HCT116 (cell line): Measurements from ENCODE around the gene L3HYPDH. TPM values are rescaled to one million over a fixed set of nuclear protein-coding genes. Genes with fewer than 3 reads are reported as not detected.

Source experiments
- ATAC-seq: fragments of 200-7000 bp; cut with Tn5 transposase; 2 replicates; pipeline ENCODE4 v1.9.1; 2020; ENCODE audit warnings: mild to moderate bottlenecking, moderate library complexity
- Bru-seq: library from RNA; stranded (reverse); fragments of 400-500 nt; gene quantifications from one replicate; lab custom pipeline; 2021; lab: Mats Ljungman, UMichigan
- BruChase-seq, 2 experiments: library from RNA; stranded (reverse); fragments of 400-500 nt; gene quantifications; one replicate each; lab custom pipeline; 2021; lab: Mats Ljungman, UMichigan
- BruUV-seq: library from RNA; stranded (reverse); fragments of 400-500 nt; replicated peaks from 2 replicates; lab custom pipeline; 2021; lab: Mats Ljungman, UMichigan
- CTCF ChIA-PET: fragments of 300-600 bp; sonication (Branson Sonifier 250); formaldehyde crosslinking; loops from one replicate; lab custom pipeline; 2021; ENCODE audit warnings: antibody characterized with exemption; lab: Charles Lee
- POLR2A ChIA-PET: fragments of 300-600, 350-600 bp; sonication (Branson Sonifier 250); formaldehyde crosslinking; loops from one replicate; lab custom pipeline; 2021; ENCODE audit warnings: antibody characterized with exemption; lab: Charles Lee
- RAD21 ChIA-PET, 2 experiments: fragments of 300-600 bp; sonication (Branson Sonifier 250); formaldehyde crosslinking; loops; one replicate each; lab custom pipeline; 2023; ENCODE audit warnings: low total read pairs in 2 of 2; ENCODE audit not compliant: uncharacterized antibody in 2 of 2, unreplicated experiment in 2 of 2, low non-redundant PET in 1 of 2; lab: Charles Lee
- DNase-seq: peaks from one replicate; pipeline ENCODE4 v3.0.0-alpha.2; 2010; ENCODE audit warnings: low read depth, low spot score
- H2AFZ ChIP-seq: fragments of 200-600 bp; shearing (Covaris generic), sonication (generic); 2 replicates; pipeline ENCODE4 v1.6.1; 2017; ENCODE audit warnings: low read depth, mixed run types, mixed read lengths, antibody characterized with exemption, low read length; ENCODE audit not compliant: poor library complexity, severe bottlenecking
- H3K27ac ChIP-seq: 2 replicates; pipeline ENCODE4 v1.5.1; 2012; ENCODE audit warnings: low read depth, low read length
- H3K27me3 ChIP-seq: fragments of 200-600 bp; sonication (generic); 2 replicates; pipeline ENCODE4 v1.6.1; 2016; ENCODE audit warnings: mixed run types, low read length, mixed read lengths; ENCODE audit not compliant: insufficient read depth
- H3K36me3 ChIP-seq, 2 experiments: fragments of 200-500 bp in 1 of 2; fragments of 200-600 bp in 1 of 2; sonication (Bioruptor generic) in 1 of 2; sonication (generic) in 1 of 2; 2 replicates each; pipeline versions ENCODE4 v1.5.1 to v1.6.1; 2014 to 2016; ENCODE audit warnings: low read length in 2 of 2, inconsistent platforms in 1 of 2, mixed read lengths in 1 of 2, mixed run types in 1 of 2; ENCODE audit not compliant: insufficient read depth in 2 of 2, control insufficient read depth in 1 of 2
- H3K4me1 ChIP-seq, 2 experiments: fragments of 200-600 bp in 1 of 2; sonication (generic) in 1 of 2; 2 replicates each; pipeline versions ENCODE4 v1.5.1 to v1.6.1; 2012 to 2017; ENCODE audit warnings: low read length in 2 of 2, inconsistent platforms in 1 of 2, mild to moderate bottlenecking in 1 of 2, mixed read lengths in 1 of 2, mixed run types in 1 of 2, moderate library complexity in 1 of 2; ENCODE audit not compliant: insufficient read depth in 2 of 2, control insufficient read depth in 1 of 2
- H3K4me2 ChIP-seq: fragments of 200-600 bp; sonication (generic); 2 replicates; pipeline ENCODE4 v1.6.1; 2017; ENCODE audit warnings: mixed run types, low read length, mixed read lengths
- H3K4me3 ChIP-seq, 2 experiments: fragments of 200-600 bp in 1 of 2; sonication (generic) in 1 of 2; replicated peaks in 1 of 2; 2 replicates each; pipeline ENCODE4 v1.5.1; 2011 to 2016; ENCODE audit warnings: low read length in 2 of 2, control low read depth in 1 of 2, low read depth in 1 of 2, mild to moderate bottlenecking in 1 of 2, mixed read lengths in 1 of 2, mixed run types in 1 of 2
- H3K79me2 ChIP-seq: fragments of 200-600 bp; sonication (generic); 2 replicates; pipeline ENCODE4 v1.6.1; 2017; ENCODE audit warnings: mild to moderate bottlenecking, mixed run types, low read length, moderate library complexity, mixed read lengths; ENCODE audit not compliant: insufficient read depth
- H3K9ac ChIP-seq: fragments of 200-600 bp; sonication (generic); 2 replicates; pipeline ENCODE4 v1.6.1; 2016; ENCODE audit warnings: low read length, mixed read lengths
- H3K9me2 ChIP-seq: fragments of 200-600 bp; sonication (generic), shearing (Covaris generic); 2 replicates; pipeline ENCODE4 v1.6.1; 2017; ENCODE audit warnings: mixed run types, mild to moderate bottlenecking, moderate library complexity; ENCODE audit not compliant: insufficient read depth
- H3K9me3 ChIP-seq, 2 experiments: fragments of 200-500 bp in 1 of 2; fragments of 200-600 bp in 1 of 2; sonication (Bioruptor generic) in 1 of 2; sonication (generic) in 1 of 2; 2 replicates each; pipeline ENCODE4 v1.6.1; 2014 to 2017; ENCODE audit warnings: low read length in 2 of 2, mixed read lengths in 2 of 2, inconsistent platforms in 1 of 2, low read depth in 1 of 2, mild to moderate bottlenecking in 1 of 2, mixed run types in 1 of 2, moderate library complexity in 1 of 2; ENCODE audit not compliant: control insufficient read depth in 1 of 2, insufficient read depth in 1 of 2
- H4K20me1 ChIP-seq: fragments of 200-600 bp; sonication (generic), shearing (Covaris generic); 2 replicates; pipeline ENCODE4 v1.6.1; 2017; ENCODE audit warnings: mixed run types, mild to moderate bottlenecking, moderate library complexity; ENCODE audit not compliant: insufficient read depth
- CBX3 ChIP-seq: IDR thresholded peaks from 2 replicates; pipeline ENCODE4 v1.6.1; 2012; ENCODE audit warnings: low read depth
- CEBPB ChIP-seq: IDR thresholded peaks from 2 replicates; pipeline ENCODE4 v1.6.1; 2012; ENCODE audit warnings: low read depth
- EGR1 ChIP-seq: IDR thresholded peaks from 2 replicates; pipeline ENCODE4 v1.6.1; 2012; ENCODE audit warnings: low read depth
- ELF1 ChIP-seq: IDR thresholded peaks from 2 replicates; pipeline ENCODE4 v1.6.1; 2012; ENCODE audit warnings: low read depth, borderline replicate concordance
- EZH2phosphoT487 ChIP-seq: fragments of 200-600 bp; IDR thresholded peaks from 2 replicates; pipeline ENCODE4 v1.6.1; 2018; ENCODE audit warnings: antibody characterized with exemption, borderline replicate concordance
- FOSL1 ChIP-seq: IDR thresholded peaks from 2 replicates; pipeline ENCODE4 v1.6.1; 2012; ENCODE audit warnings: low read depth
- JUND ChIP-seq: IDR thresholded peaks from 2 replicates; pipeline ENCODE4 v1.6.1; 2012
- POLR2A ChIP-seq: IDR thresholded peaks from 2 replicates; pipeline ENCODE4 v1.7.0; 2011; ENCODE audit warnings: borderline replicate concordance; ENCODE audit not compliant: insufficient read depth, insufficient read length; ENCODE audit errors: extremely low read depth
- POLR2AphosphoS5 ChIP-seq: IDR thresholded peaks from 2 replicates; pipeline ENCODE4 v1.6.1; 2011; ENCODE audit warnings: mild to moderate bottlenecking, low read depth, low read length, moderate library complexity
- RAD21 ChIP-seq: IDR thresholded peaks from 2 replicates; pipeline ENCODE4 v1.6.1; 2012; ENCODE audit warnings: low read depth, mild to moderate bottlenecking
- SIN3A ChIP-seq: IDR thresholded peaks from 2 replicates; pipeline ENCODE4 v1.6.1; 2012; ENCODE audit warnings: low read depth
- SP1 ChIP-seq: IDR thresholded peaks from 2 replicates; pipeline ENCODE4 v1.6.1; 2012; ENCODE audit warnings: low read depth
- TCF7L2 ChIP-seq: IDR thresholded peaks from 2 replicates; pipeline ENCODE4 v1.7.0; 2011; ENCODE audit warnings: borderline replicate concordance, inconsistent platforms; ENCODE audit not compliant: insufficient read depth, insufficient read length; ENCODE audit errors: extremely low read depth
- ZFX ChIP-seq: fragments of 450-650 bp; IDR thresholded peaks from 2 replicates; pipeline ENCODE4 v1.6.1; 2017
- ZNF274 ChIP-seq: fragments of 200-500 bp; sonication (Bioruptor generic); IDR thresholded peaks from 2 replicates; pipeline ENCODE4 v1.6.1; 2014; ENCODE audit warnings: mild to moderate bottlenecking, low read depth, low read length, inconsistent platforms
- intact Hi-C: fragments of 100-400 bp; cut with micrococcal nuclease; formaldehyde crosslinking; loops from 2 replicates; pipeline ENCODE4 v1.10.0; 2022
- long read RNA-seq: library from polyadenylated mRNA; unstranded; transcript quantifications from one replicate; pipeline ENCODE4 v2.0.0, GENCODE V29; 2021; ENCODE audit not compliant: unreplicated experiment
- polyA plus RNA-seq: library from polyadenylated mRNA; unstranded; fragments of >200 nt; gene quantifications from 2 replicates; pipeline ENCODE4 v1.2.1, GENCODE V29; 2012; ENCODE audit warnings: missing spikeins
- total RNA-seq: library from RNA; stranded (reverse); gene quantifications from one replicate; pipeline ENCODE4 v1.2.1, GENCODE V29; 2021; ENCODE audit not compliant: unreplicated experiment
- TF ChIP-seq, protein P1 (sequence below): IDR thresholded peaks from 2 replicates; pipeline ENCODE4 v1.6.1; 2012
- TF ChIP-seq, protein P2 (sequence below): IDR thresholded peaks from 2 replicates; pipeline ENCODE4 v1.6.1; 2012; ENCODE audit warnings: low read depth
- TF ChIP-seq, protein P3 (sequence below), 3 experiments: fragments of 200-600 bp in 1 of 3; sonication (generic) in 1 of 3; IDR thresholded peaks in 2 of 3; conservative IDR thresholded peaks in 1 of 3; 2 replicates each; pipeline ENCODE4 v1.5.1; 2012 to 2017; ENCODE audit warnings: low read depth in 2 of 3, low read length in 2 of 3, antibody characterized with exemption in 1 of 3, borderline replicate concordance in 1 of 3, control low read depth in 1 of 3, mild to moderate bottlenecking in 1 of 3, mixed read lengths in 1 of 3, mixed run types in 1 of 3, moderate library complexity in 1 of 3; ENCODE audit not compliant: insufficient read depth in 1 of 3

Gene L3HYPDH
- total RNA-seq (19.5 TPM), Bru-seq, nascent RNA (percentile 90 among the genes with signal in this experiment), BruChase-seq, experiment 1, labeled RNA remaining after a 6-hour chase (percentile 85 among the genes with signal in this experiment), BruChase-seq, experiment 2, labeled RNA remaining after a 2-hour chase (percentile 94 among the genes with signal in this experiment)
- polyA plus RNA-seq, result 9.2 and 9.9 TPM in 2 replicates
- long read RNA-seq, partial matches to known transcripts, result 0 of 8 reads
- long read RNA-seq, other reads (novel, unspliced or antisense), result 6 of 8 reads

DNA sequence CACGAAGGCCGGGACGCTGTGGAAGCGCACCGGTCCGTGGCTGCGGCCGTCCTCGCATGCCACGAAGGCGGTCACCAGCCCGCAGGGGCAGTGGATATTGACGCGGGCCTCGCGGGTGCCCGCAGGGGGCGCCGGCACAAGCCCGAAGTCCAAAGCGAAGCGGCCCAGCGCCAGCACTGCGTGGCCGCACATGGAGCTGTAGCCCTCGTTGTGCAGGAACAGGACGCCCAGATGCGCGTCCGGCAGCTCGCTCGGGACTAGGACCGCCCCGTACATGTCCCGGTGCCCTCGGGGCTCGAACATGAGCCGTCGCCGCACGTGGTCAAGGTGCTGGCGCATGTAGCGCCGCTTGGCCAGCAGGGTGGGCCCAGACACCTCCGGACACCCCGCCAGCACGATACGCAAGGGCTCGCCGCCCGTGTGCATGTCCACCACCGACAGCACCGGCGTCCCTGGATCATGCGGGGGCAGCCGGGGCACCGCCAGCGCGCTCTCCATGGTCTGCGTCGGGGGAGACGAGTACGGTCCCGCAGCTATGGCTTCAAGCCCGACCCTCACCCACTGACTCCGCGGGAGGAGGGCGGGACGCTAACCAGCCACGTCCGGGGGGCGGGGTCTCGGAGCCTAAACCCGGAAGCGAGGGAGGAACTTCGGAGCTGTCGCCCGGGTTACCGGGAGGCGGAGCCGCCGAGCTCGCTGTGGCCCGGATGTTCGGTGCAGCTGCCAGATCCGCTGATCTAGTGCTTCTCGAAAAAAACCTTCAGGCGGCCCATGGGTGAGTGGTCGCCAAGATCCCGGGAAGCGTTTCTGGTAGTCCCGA lies at the start of gene L3HYPDH, which contains the start of gene JKAMP:
Gene L3HYPDH, minus strand, starts transcription at position 590 of the 820 bp plus-strand sequence. Its CDS starts 92 bp downstream, at position 498.
Gene JKAMP, plus strand, starts transcription at position 699 of the 820 bp plus-strand sequence. Its CDS starts 73 bp downstream, at position 772.
- no peaks in the 10 kb centered on the region for H3K9me2 ChIP-seq
- peak; percentile 17 for TF ChIP-seq TCF7L2
- peak; percentile 89 for TF ChIP-seq POLR2AphosphoS5
- TF ChIP-seq SP1, result peak; percentile 53
- TF ChIP-seq FOSL1, result no peak
- peak; percentile 43 for TF ChIP-seq POLR2A
- TF ChIP-seq ZFX, result peak; percentile 95
- no peak for TF ChIP-seq ZNF274
- TF ChIP-seq, protein P1, sequence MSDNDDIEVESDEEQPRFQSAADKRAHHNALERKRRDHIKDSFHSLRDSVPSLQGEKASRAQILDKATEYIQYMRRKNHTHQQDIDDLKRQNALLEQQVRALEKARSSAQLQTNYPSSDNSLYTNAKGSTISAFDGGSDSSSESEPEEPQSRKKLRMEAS, result peak; percentile 99
- no peak for TF ChIP-seq CEBPB
- TF ChIP-seq EZH2phosphoT487, result no peak
- TF ChIP-seq, protein P2, sequence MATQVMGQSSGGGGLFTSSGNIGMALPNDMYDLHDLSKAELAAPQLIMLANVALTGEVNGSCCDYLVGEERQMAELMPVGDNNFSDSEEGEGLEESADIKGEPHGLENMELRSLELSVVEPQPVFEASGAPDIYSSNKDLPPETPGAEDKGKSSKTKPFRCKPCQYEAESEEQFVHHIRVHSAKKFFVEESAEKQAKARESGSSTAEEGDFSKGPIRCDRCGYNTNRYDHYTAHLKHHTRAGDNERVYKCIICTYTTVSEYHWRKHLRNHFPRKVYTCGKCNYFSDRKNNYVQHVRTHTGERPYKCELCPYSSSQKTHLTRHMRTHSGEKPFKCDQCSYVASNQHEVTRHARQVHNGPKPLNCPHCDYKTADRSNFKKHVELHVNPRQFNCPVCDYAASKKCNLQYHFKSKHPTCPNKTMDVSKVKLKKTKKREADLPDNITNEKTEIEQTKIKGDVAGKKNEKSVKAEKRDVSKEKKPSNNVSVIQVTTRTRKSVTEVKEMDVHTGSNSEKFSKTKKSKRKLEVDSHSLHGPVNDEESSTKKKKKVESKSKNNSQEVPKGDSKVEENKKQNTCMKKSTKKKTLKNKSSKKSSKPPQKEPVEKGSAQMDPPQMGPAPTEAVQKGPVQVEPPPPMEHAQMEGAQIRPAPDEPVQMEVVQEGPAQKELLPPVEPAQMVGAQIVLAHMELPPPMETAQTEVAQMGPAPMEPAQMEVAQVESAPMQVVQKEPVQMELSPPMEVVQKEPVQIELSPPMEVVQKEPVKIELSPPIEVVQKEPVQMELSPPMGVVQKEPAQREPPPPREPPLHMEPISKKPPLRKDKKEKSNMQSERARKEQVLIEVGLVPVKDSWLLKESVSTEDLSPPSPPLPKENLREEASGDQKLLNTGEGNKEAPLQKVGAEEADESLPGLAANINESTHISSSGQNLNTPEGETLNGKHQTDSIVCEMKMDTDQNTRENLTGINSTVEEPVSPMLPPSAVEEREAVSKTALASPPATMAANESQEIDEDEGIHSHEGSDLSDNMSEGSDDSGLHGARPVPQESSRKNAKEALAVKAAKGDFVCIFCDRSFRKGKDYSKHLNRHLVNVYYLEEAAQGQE, result no peak
- TF ChIP-seq JUND, result no peak
- peak; percentile 95 for TF ChIP-seq CBX3
- TF ChIP-seq ELF1, result peak; percentile 97
- TF ChIP-seq SIN3A, result peak; percentile 83
- TF ChIP-seq, protein P3, sequence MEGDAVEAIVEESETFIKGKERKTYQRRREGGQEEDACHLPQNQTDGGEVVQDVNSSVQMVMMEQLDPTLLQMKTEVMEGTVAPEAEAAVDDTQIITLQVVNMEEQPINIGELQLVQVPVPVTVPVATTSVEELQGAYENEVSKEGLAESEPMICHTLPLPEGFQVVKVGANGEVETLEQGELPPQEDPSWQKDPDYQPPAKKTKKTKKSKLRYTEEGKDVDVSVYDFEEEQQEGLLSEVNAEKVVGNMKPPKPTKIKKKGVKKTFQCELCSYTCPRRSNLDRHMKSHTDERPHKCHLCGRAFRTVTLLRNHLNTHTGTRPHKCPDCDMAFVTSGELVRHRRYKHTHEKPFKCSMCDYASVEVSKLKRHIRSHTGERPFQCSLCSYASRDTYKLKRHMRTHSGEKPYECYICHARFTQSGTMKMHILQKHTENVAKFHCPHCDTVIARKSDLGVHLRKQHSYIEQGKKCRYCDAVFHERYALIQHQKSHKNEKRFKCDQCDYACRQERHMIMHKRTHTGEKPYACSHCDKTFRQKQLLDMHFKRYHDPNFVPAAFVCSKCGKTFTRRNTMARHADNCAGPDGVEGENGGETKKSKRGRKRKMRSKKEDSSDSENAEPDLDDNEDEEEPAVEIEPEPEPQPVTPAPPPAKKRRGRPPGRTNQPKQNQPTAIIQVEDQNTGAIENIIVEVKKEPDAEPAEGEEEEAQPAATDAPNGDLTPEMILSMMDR (IDR thresholded peaks at IDR 0.05 in 2 of 3, conservative IDR thresholded peaks at IDR 0.05 in 1 of 3; ENCODE audit: borderline replicate concordance in 1 of 3, insufficient read depth in 1 of 3, low read depth in 2 of 3, low read length in 2 of 3), result peak; percentile 35 to 54 (median 47); a peak in 5 of 6 replicates
- no peak for TF ChIP-seq RAD21
- 0 out of 2 replicates have a peak, but pooled peaks have one; percentile 31 for TF ChIP-seq EGR1
- TF ChIP-seq, all 23 proteins: peak for 11
- peaks cover 13 to 33% of the 10 kb centered on the region in 2 experiments for H3K4me1 ChIP-seq
- H3K27me3 ChIP-seq, result no peaks in the 10 kb centered on the region
- H4K20me1 ChIP-seq, result no peaks in the 10 kb centered on the region
- H3K9me3 ChIP-seq, result no peaks in the 10 kb centered on the region
- peak within 1 kb of the TSS; percentile 96 for H3K4me2 ChIP-seq
- intact Hi-C loops, result no loop called here
- ChIA-PET CTCF (interaction anchor here (0.5 to 1.5 kb wide), 14 partner anchors 10 to 700 kb away, joined by 3 to 16 read pairs (median 4); partner anchors contain the start of gene CCDC175), POLR2A (interaction anchor here (0.5 to 1.6 kb wide), 4 partner anchors 9 to 1186 kb away, joined by 3 to 4 read pairs (median 3); partner anchors contain the start of gene ARID4A), RAD21 (interaction anchor here in 1 of 2 experiments (0.9 kb wide), 1 partner anchor 93 kb away, joined by 3 read pairs; the partner anchor contains the start of gene CCDC175)
- peak; percentile 88 for ATAC-seq
- no peak within 1 kb of the TSS for H2AFZ ChIP-seq
- peak; percentile 90 for DNase-seq
- peaks cover 10 to 16% of the 10 kb centered on the region in 2 experiments; a peak in 3 of 4 replicates for H3K36me3 ChIP-seq
- H3K9ac ChIP-seq, result peak within 1 kb of the TSS; percentile 90
- H3K27ac ChIP-seq, result peak within 1 kb of the TSS; percentile 87
- H3K4me3 ChIP-seq, result peak within 1 kb of the TSS; percentile 81 to 93
- no TSS peak for BruUV-seq
- H3K79me2 ChIP-seq, result peaks cover 59% of the 10 kb centered on the region
